HT1080 (cell line): ENCODE measurements around the gene CABCOCO1. TPM values are rescaled to one million over a fixed set of nuclear protein-coding genes. Genes with fewer than 3 reads are reported as not detected.

Source experiments
- DNase-seq: peaks from one replicate; pipeline ENCODE4 v3.0.0-alpha.2; 2015; ENCODE audit warnings: low read depth
- polyA plus RNA-seq, 2 experiments: library from polyadenylated mRNA; depleted of rRNA; stranded (reverse); fragments of >200 nt; gene quantifications; 2 replicates each; pipeline ENCODE4 v1.2.3, GENCODE V29; 2015
- total RNA-seq: library from RNA; depleted of rRNA; stranded (reverse); fragments of >200 nt; shearing (Covaris generic); gene quantifications from 2 replicates; pipeline ENCODE4 v1.2.3, GENCODE V29; 2014; rRNA removed

The CABCOCO1 gene
- not detected in 2 replicates for total RNA-seq
- polyA plus RNA-seq (2015; cell fraction: cytosol; rRNA removed): 0.08 TPM in 1 of 2 replicates, not detected in the other
- polyA plus RNA-seq (2015; cell fraction: nucleus; rRNA removed): 0.10 TPM in 1 of 2 replicates, not detected in the other

GRCh38 chr10:61662794-61663259 lies at the start of gene CABCOCO1:
Gene CABCOCO1, plus strand, starts transcription at chr10:61662929. Its CDS starts 44 bp downstream, at chr10:61662973.
- peak; percentile 70 for DNase-seq

GRCh38 chr10:61613665-61614064 lies 49.1 kb upstream of the CABCOCO1 start:
- no peak for DNase-seq

GRCh38 chr10:61616611-61617010 lies 46.1 kb upstream of the CABCOCO1 start:
- no peak for DNase-seq

GRCh38 chr10:61617180-61617579 lies 45.5 kb upstream of the CABCOCO1 start:
- no peak for DNase-seq

GRCh38 chr10:61617586-61617985 lies 45.1 kb upstream of the CABCOCO1 start:
- DNase-seq: no peak

GRCh38 chr10:61618388-61618961 lies 44.3 kb upstream of the CABCOCO1 start:
- no peak for DNase-seq

GRCh38 chr10:61620506-61620905 lies 42.2 kb upstream of the CABCOCO1 start:
- DNase-seq: no peak

- DNase-seq: no peak
Measured at GRCh38 chr10:61621605-61622051, 41.1 kb upstream of the CABCOCO1 start.

GRCh38 chr10:61623161-61623560 lies 39.6 kb upstream of the CABCOCO1 start:
- DNase-seq: no peak

GRCh38 chr10:61626209-61626608 lies 36.5 kb upstream of the CABCOCO1 start:
- no peak for DNase-seq

- no peak for DNase-seq
Measured at GRCh38 chr10:61627266-61627665, 35.5 kb upstream of the CABCOCO1 start.

- no peak for DNase-seq
Measured at GRCh38 chr10:61628151-61628874, 34.4 kb upstream of the CABCOCO1 start.

GRCh38 chr10:61628875-61629513 lies 33.7 kb upstream of the CABCOCO1 start:
- peak; percentile 77 for DNase-seq

GRCh38 chr10:61629576-61629975 lies 33.2 kb upstream of the CABCOCO1 start:
- DNase-seq: no peak

GRCh38 chr10:61632057-61632670 lies 30.6 kb upstream of the CABCOCO1 start:
- DNase-seq: no peak

GRCh38 chr10:61633665-61634064 lies 29.1 kb upstream of the CABCOCO1 start:
- DNase-seq: no peak

GRCh38 chr10:61634746-61635145 lies 28.0 kb upstream of the CABCOCO1 start:
- DNase-seq: no peak

GRCh38 chr10:61635471-61635870 lies 27.3 kb upstream of the CABCOCO1 start:
- no peak for DNase-seq

GRCh38 chr10:61635932-61636331 lies 26.8 kb upstream of the CABCOCO1 start:
- DNase-seq: peak; percentile 52

- DNase-seq: no peak
Measured at GRCh38 chr10:61639952-61640351, 22.8 kb upstream of the CABCOCO1 start.

GRCh38 chr10:61640856-61641255 lies 21.9 kb upstream of the CABCOCO1 start:
- no peak for DNase-seq

GRCh38 chr10:61642150-61642571 lies 20.6 kb upstream of the CABCOCO1 start:
- no peak for DNase-seq
